Islet of Langerhans (tissue), 1 donor: Measurements from ENCODE around the gene BDP1.
A peak's percentile ranks its signal among the peaks of the same experiment; 100 is the strongest.
"Not testable (repeated sequence)": the region's sequence is repeated elsewhere in the genome, so short reads cannot be mapped to it uniquely, and the experiment has no call there.

Experiments used
- FAIRE-seq: peaks from one replicate; lab custom pipeline; 2011; peaks lifted over from hg19 to GRCh38; lab: Jason Lieb, UNC

BDP1 gene

GRCh38 chr5:71455427-71456361 lies at the start of gene BDP1:
TSS of gene BDP1 (plus strand) at chr5:71455651. CDS start at chr5:71455878, 227 bp downstream.
- FAIRE-seq: peak; percentile 70

DNA sequence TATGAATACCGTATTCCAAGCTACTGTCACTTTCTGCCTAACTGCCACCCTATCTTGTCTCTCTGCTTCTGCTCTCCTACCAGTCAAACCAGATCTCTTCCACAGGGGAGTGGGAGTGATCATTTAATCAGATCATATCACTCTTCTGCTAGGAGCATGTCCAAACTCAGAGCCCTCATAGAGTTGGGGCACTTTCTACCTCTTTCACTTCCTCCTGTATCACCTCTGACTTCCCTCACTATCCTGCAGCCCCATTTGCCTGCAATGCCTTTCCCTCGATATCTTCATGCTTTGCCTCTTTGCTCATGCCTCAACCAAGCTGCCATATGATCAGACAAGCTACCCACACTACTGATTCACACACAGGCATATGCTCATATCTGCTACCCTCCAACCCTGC lies 45.4 kb upstream of the BDP1 start:
- not testable (repeated sequence) for FAIRE-seq

DNA sequence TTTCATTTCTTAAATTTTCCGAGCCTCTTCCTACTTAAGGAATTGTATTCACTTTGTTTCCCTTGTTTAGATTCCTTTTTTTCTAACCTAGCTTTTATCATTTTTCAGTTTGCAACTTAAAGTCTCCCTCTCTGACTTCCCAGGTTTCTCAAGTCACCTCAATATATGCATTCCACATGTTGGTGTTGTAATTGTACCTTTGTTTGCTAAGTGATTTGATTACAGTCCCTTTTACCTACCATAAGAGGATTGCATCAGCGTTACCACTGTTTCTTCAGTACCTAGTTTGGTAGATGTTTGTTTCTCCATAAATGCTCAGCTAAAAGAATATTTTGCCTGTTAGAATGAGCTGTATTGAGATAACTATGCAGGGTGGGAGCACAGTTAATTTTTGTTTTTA lies 39.8 kb upstream of the BDP1 start:
- not testable (repeated sequence) for FAIRE-seq

DNA sequence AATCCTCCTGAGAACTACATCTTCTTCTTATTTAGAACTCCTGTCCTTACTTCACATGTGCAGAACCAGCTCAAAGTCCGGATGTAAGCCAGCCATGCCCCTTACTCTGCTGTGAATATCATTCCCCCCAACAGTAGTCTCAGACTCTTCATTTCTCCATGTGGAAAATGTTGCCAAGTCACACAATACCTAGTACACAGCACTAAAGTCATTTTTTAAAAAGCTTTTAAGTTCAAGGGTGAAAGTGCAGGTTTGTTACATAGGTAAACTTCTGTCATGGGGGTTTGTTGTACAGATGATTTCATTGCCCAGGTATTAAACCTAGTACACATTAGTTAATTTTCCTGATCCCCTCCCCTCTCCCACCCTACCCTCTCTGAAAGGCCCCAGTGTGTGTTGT lies 37.4 kb upstream of the BDP1 start:
- FAIRE-seq: not testable (repeated sequence)

DNA sequence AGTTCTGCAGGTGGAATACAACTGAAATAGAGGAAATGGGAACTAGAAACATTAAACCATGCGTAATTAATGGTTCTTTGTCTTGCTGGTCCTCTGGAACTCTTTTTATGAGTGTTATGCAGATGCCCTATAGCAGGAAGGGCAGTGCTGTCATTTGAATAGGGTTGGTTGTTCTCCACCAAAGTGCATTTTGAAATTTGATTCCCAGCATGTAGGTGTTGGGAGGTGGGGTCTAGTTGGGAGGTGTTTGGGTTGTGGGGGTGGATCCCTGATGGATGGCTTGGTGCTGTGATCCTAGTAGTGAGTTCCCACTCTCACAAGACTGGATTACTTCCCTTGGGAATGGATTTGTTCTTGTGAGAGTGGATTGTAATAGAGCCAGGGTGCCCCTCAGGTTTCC lies 34.2 kb upstream of the BDP1 start:
- not testable (repeated sequence) for FAIRE-seq

GRCh38 chr5:71423896-71424295 lies 31.6 kb upstream of the BDP1 start:
- not testable (repeated sequence) for FAIRE-seq

GRCh38 chr5:71426686-71427474 lies 28.6 kb upstream of the BDP1 start:
- FAIRE-seq: peak; percentile 43

GRCh38 chr5:71432410-71432809 lies 23.0 kb upstream of the BDP1 start:
- not testable (repeated sequence) for FAIRE-seq

- not testable (repeated sequence) for FAIRE-seq
Observed at GRCh38 chr5:71434825-71435224, 20.6 kb upstream of the BDP1 start.

- FAIRE-seq: not testable (repeated sequence)
Observed at GRCh38 chr5:71441564-71441963, 13.9 kb upstream of the BDP1 start.

- FAIRE-seq: peak; percentile 61
Observed at GRCh38 chr5:71443891-71444290, 11.6 kb upstream of the BDP1 start.

DNA sequence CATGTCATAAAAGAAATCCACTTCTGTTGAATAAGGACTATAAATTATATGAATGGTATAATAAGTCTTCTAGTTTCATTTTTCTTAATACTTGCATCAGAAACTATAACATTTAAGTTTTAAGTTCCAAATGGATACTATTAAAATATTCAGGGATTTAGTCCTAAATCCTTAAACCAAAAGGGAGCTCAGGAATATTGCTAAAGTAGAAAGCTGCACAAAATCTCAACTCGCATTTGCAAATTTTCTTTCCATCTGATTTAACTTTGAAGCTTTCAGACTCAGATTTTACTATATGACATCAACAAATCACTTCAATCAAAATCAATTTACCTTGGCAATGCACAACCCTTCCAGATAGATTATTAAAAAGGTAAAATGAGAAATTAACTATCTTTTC lies 10.4 kb upstream of the BDP1 start:
- FAIRE-seq: peak; percentile 90

GRCh38 chr5:71445523-71446152 lies 9.8 kb upstream of the BDP1 start:
- not testable (repeated sequence) for FAIRE-seq

- peak; percentile 95 for FAIRE-seq
Observed at GRCh38 chr5:71446540-71447216, 8.8 kb upstream of the BDP1 start.

GRCh38 chr5:71447218-71447808 lies 8.1 kb upstream of the BDP1 start:
- FAIRE-seq: not testable (repeated sequence)

GRCh38 chr5:71452876-71453275 lies 2.6 kb upstream of the BDP1 start:
- FAIRE-seq: no peak

DNA sequence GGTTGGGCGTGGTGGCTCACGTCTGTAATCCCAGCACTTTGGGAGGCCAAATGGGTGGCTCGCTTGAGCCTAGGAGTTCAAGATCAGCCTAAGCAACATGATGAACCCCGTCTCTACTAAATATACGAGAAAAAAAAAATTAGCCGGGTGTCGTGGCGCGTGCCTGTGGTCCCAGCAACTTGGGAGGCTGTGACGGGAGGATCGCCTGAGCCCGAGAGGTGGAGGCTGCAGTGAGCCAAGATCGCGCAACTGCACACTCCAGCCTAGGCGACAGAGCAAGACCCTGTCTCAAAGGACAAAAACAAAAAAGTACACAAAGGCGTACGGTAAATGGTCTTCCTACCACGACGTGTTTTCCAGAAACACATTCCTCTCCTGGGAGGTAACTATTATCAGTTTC lies 538 bp upstream of the BDP1 start:
- no peak for FAIRE-seq

DNA sequence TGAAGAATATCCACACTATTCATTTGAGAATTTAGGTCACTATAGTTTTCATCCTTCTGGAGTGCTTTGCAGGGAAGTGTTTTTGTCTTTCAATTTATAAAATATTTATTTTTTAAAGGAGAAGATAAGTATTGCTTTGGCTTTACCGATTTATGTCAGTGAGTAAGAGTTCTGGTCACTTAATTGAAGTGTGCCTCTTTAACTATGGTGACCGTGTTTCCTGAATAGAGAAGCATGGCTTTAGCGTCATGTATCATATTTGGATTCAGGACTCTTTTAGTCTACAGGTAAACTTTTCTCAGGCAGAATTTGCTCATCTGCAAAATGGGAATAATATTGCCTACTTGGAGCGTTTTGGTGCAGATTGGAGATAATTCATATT lies 902 bp downstream of the BDP1 start:
- no peak for FAIRE-seq

GRCh38 chr5:71457106-71457505 lies 1.7 kb downstream of the BDP1 start:
- no peak for FAIRE-seq

- no peak for FAIRE-seq
Observed at GRCh38 chr5:71460693-71461092, 5.2 kb downstream of the BDP1 start.

GRCh38 chr5:71461360-71461759 lies 5.9 kb downstream of the BDP1 start:
- FAIRE-seq: no peak

- no peak for FAIRE-seq
Observed at GRCh38 chr5:71471193-71471592, 15.7 kb downstream of the BDP1 start.
